Measurements from ENCODE around the gene UBE2O. TPM values are rescaled to one million over a fixed set of nuclear protein-coding genes. Genes with fewer than 3 reads are reported as not detected.

The UBE2O gene
- total RNA-seq, 2 donors from 2014 or later, result 19.5 to 21.8 TPM

DNA sequence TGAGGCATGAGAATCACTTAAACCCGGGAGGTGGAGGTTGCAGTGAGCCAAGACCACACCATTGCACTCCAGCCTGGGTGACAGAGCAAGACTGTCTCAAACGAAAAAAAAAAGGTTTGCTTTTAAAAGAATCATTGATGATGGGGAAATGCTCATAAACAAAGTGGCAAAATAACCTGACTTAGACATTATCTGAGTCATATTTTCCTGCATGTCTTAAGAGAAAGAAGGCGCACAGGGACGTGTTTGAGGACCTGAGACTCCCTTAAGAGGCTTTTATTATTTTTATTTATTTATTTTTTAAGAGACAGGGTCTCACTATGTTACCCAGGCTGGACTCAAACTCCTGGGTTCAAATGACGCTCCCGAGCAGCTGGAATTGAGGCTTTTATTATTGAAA is 93.6 kb downstream of the UBE2O start:
- Histone ChIP-seq H3K27me3 (no peaks in the 10 kb centered on the region), H3K4me3 (no peak overlapping the region), H3K27ac (no peak overlapping the region), H3K36me3 (no peaks in the 10 kb centered on the region), H3K4me1 (peaks cover 0 to 25% of the 10 kb centered on the region in 2 donors), H3K9me3 (no peaks in the 10 kb centered on the region)
- TF ChIP-seq, protein P1, sequence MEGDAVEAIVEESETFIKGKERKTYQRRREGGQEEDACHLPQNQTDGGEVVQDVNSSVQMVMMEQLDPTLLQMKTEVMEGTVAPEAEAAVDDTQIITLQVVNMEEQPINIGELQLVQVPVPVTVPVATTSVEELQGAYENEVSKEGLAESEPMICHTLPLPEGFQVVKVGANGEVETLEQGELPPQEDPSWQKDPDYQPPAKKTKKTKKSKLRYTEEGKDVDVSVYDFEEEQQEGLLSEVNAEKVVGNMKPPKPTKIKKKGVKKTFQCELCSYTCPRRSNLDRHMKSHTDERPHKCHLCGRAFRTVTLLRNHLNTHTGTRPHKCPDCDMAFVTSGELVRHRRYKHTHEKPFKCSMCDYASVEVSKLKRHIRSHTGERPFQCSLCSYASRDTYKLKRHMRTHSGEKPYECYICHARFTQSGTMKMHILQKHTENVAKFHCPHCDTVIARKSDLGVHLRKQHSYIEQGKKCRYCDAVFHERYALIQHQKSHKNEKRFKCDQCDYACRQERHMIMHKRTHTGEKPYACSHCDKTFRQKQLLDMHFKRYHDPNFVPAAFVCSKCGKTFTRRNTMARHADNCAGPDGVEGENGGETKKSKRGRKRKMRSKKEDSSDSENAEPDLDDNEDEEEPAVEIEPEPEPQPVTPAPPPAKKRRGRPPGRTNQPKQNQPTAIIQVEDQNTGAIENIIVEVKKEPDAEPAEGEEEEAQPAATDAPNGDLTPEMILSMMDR (IDR thresholded peaks at IDR 0.05), result no peak
- DNase-seq (ENCODE audit: low spot score), result no peak

- Histone ChIP-seq H3K27me3 (no peaks in the 10 kb centered on the region), H3K27ac (no peak overlapping the region), H3K4me3 (no peak overlapping the region), H3K4me1 (peaks cover 0 to 28% of the 10 kb centered on the region in 2 donors), H3K9me3 (no peaks in the 10 kb centered on the region), H3K36me3 (no peaks in the 10 kb centered on the region)
- DNase-seq (ENCODE audit: low spot score), result no peak
- TF ChIP-seq, protein P1 (IDR thresholded peaks at IDR 0.05), result no peak
Measured at GRCh38 chr17:76357597-76358158, 95.3 kb downstream of the UBE2O start.

GRCh38 chr17:76356803-76357456 is 96.0 kb downstream of the UBE2O start:
- no peak for DNase-seq (ENCODE audit: low spot score)
- Histone ChIP-seq H3K4me3 (no peak overlapping the region), H3K36me3 (no peaks in the 10 kb centered on the region), H3K4me1 (peaks cover 0 to 27% of the 10 kb centered on the region in 2 donors), H3K27me3 (no peaks in the 10 kb centered on the region), H3K9me3 (no peaks in the 10 kb centered on the region), H3K27ac (no peak overlapping the region)
- TF ChIP-seq, protein P1 (IDR thresholded peaks at IDR 0.05), result no peak

GRCh38 chr17:76354747-76355310 is 98.1 kb downstream of the UBE2O start:
- no peak for DNase-seq (ENCODE audit: low spot score)
- TF ChIP-seq, protein P1 (IDR thresholded peaks at IDR 0.05), result no peak
- no peak overlapping the region for H3K27ac ChIP-seq
- no peaks in the 10 kb centered on the region for H3K27me3 ChIP-seq
- peaks cover 0 to 25% of the 10 kb centered on the region in 2 donors for H3K4me1 ChIP-seq
- H3K9me3 ChIP-seq, result no peaks in the 10 kb centered on the region
- H3K4me3 ChIP-seq, result no peak overlapping the region
- H3K36me3 ChIP-seq, result no peaks in the 10 kb centered on the region

DNA sequence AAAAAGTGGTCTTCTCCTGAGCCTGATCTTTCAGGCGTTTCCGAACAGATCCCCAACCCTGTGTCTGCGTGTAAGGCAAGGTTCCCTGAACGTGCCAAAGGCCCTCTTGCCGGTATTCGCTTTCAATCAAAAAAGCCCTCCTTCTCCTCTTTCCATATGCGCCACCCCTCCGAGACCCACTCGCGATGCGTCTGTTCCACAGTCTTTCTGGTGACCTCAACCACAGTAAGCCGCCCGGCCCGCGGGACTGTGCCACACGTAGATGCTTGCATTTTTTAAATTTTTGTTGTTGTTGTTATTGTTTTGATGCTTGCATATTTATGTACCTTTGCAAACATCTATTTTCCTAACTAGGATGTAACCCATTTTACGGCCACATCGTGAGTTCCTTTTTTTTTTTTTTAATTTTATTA is 98.6 kb downstream of the UBE2O start:
- peak overlapping the region; percentile 85 to 96 for H3K27ac ChIP-seq
- DNase-seq (ENCODE audit: low spot score), result no peak
- TF ChIP-seq, protein P1 (IDR thresholded peaks at IDR 0.05), result no peak

More for the DNA sequence above, 98.6 kb downstream of the UBE2O start:
- peak overlapping the region; percentile 81 to 96 for H3K4me3 ChIP-seq
- no peaks in the 10 kb centered on the region for H3K9me3 ChIP-seq
- H3K36me3 ChIP-seq, result no peaks in the 10 kb centered on the region
- H3K27me3 ChIP-seq, result no peaks in the 10 kb centered on the region
- H3K4me1 ChIP-seq, result peaks cover 0 to 25% of the 10 kb centered on the region in 2 donors
